ENCODE results near the gene CREB3.

Gene CREB3

GRCh38 chr9:35708146-35708545 lies 24.3 kb upstream of the CREB3 start:
- Histone ChIP-seq H3F3A (ENCODE audit: low read depth) (no peaks in the 10 kb centered on the region), H3K27me3 (ENCODE audit: insufficient read depth, low read length, poor library complexity, severe bottlenecking) (no peaks in the 10 kb centered on the region), H3K79me2 (ENCODE audit: insufficient read depth, low read length) (no peaks in the 10 kb centered on the region), H3K9me3 (ENCODE audit: insufficient read depth, low read depth, low read length) (no peaks in the 10 kb centered on the region), H3K4me1 (ENCODE audit: insufficient read depth, low read length, poor library complexity, severe bottlenecking) (no peaks in the 10 kb centered on the region), H3K4me3 (ENCODE audit: low read length, poor library complexity, severe bottlenecking) (no peak overlapping the region), H3K9me2 (replicated peaks; ENCODE audit: low read depth, low read length) (no peaks in the 10 kb centered on the region), H3K4me2 (ENCODE audit: low read depth, low read length, poor library complexity, severe bottlenecking) (no peak overlapping the region), H3K9ac (ENCODE audit: low read depth, low read length, poor library complexity, severe bottlenecking) (no peak overlapping the region), H3K36me3 (ENCODE audit: insufficient read depth, low read length) (peaks cover 92% of the 10 kb centered on the region), H2AFZ (ENCODE audit: low read length) (no peak overlapping the region), H4K20me1 (ENCODE audit: insufficient read depth, low read length, poor library complexity, severe bottlenecking) (peaks cover 5% of the 10 kb centered on the region)
- TF ChIP-seq EZH2phosphoT487 (IDR thresholded peaks at IDR 0.05; ENCODE audit: borderline replicate concordance) (no peak), CTCF (conservative IDR thresholded peaks at IDR 0.05; ENCODE audit: low read length) (no peak)

- Histone ChIP-seq H3K9me3 (ENCODE audit: insufficient read depth, low read depth, low read length) (no peaks in the 10 kb centered on the region), H3F3A (ENCODE audit: low read depth) (no peaks in the 10 kb centered on the region), H3K4me1 (ENCODE audit: insufficient read depth, low read length, poor library complexity, severe bottlenecking) (no peaks in the 10 kb centered on the region), H3K27me3 (ENCODE audit: insufficient read depth, low read length, poor library complexity, severe bottlenecking) (no peaks in the 10 kb centered on the region), H3K79me2 (ENCODE audit: insufficient read depth, low read length) (no peaks in the 10 kb centered on the region), H3K36me3 (ENCODE audit: insufficient read depth, low read length) (peaks cover 92% of the 10 kb centered on the region), H3K4me2 (ENCODE audit: low read depth, low read length, poor library complexity, severe bottlenecking) (no peak overlapping the region), H2AFZ (ENCODE audit: low read length) (no peak overlapping the region), H3K4me3 (ENCODE audit: low read length, poor library complexity, severe bottlenecking) (no peak overlapping the region), H3K9ac (ENCODE audit: low read depth, low read length, poor library complexity, severe bottlenecking) (no peak overlapping the region), H4K20me1 (ENCODE audit: insufficient read depth, low read length, poor library complexity, severe bottlenecking) (no peaks in the 10 kb centered on the region), H3K9me2 (replicated peaks; ENCODE audit: low read depth, low read length) (no peaks in the 10 kb centered on the region)
- no peak for TF ChIP-seq CTCF (conservative IDR thresholded peaks at IDR 0.05; ENCODE audit: low read length)
- TF ChIP-seq EZH2phosphoT487 (IDR thresholded peaks at IDR 0.05; ENCODE audit: borderline replicate concordance) = no peak
These were observed 21.5 kb upstream of the CREB3 start for GRCh38 chr9:35710818-35711500.

- no peaks in the 10 kb centered on the region for H4K20me1 ChIP-seq (ENCODE audit: insufficient read depth, low read length, poor library complexity, severe bottlenecking)
- H3K9ac ChIP-seq (ENCODE audit: low read depth, low read length, poor library complexity, severe bottlenecking) = no peak overlapping the region
- no peak overlapping the region for H3K4me3 ChIP-seq (ENCODE audit: low read length, poor library complexity, severe bottlenecking)
- H3K4me2 ChIP-seq (ENCODE audit: low read depth, low read length, poor library complexity, severe bottlenecking) = no peak overlapping the region
- peaks cover 92% of the 10 kb centered on the region for H3K36me3 ChIP-seq (ENCODE audit: insufficient read depth, low read length)
- H3K4me1 ChIP-seq (ENCODE audit: insufficient read depth, low read length, poor library complexity, severe bottlenecking) = no peaks in the 10 kb centered on the region
- H3K9me2 ChIP-seq (replicated peaks; ENCODE audit: low read depth, low read length) = no peaks in the 10 kb centered on the region
- H3K9me3 ChIP-seq (ENCODE audit: insufficient read depth, low read depth, low read length) = no peaks in the 10 kb centered on the region
- no peaks in the 10 kb centered on the region for H3K27me3 ChIP-seq (ENCODE audit: insufficient read depth, low read length, poor library complexity, severe bottlenecking)
- no peak overlapping the region for H2AFZ ChIP-seq (ENCODE audit: low read length)
- no peaks in the 10 kb centered on the region for H3F3A ChIP-seq (ENCODE audit: low read depth)
- H3K79me2 ChIP-seq (ENCODE audit: insufficient read depth, low read length) = no peaks in the 10 kb centered on the region
- no peak for TF ChIP-seq CTCF (conservative IDR thresholded peaks at IDR 0.05; ENCODE audit: low read length)
- no peak for TF ChIP-seq EZH2phosphoT487 (IDR thresholded peaks at IDR 0.05; ENCODE audit: borderline replicate concordance)
These were observed 20.7 kb upstream of the CREB3 start for GRCh38 chr9:35711501-35712428.

All from Loucy (cell line).